Mammary epithelial cell (primary cell): ENCODE results near the gene EPB41L3.

Source experiments
- CTCF ChIP-seq, 2 donors: IDR thresholded peaks in 1 of 2; conservative IDR thresholded peaks in 1 of 2; 2 replicates each; pipeline ENCODE4 v1.5.1; 2011 to 2012; ENCODE audit warnings: inconsistent platforms in 2 of 2, low read length in 2 of 2, mild to moderate bottlenecking in 2 of 2, control low read depth in 1 of 2, low read depth in 1 of 2; ENCODE audit not compliant: insufficient read depth in 1 of 2; ENCODE audit errors: extremely low read depth in 1 of 2
- EZH2 ChIP-seq: IDR thresholded peaks from 2 replicates; pipeline ENCODE4 v1.6.1; 2012; ENCODE audit warnings: low read length, inconsistent platforms, borderline replicate concordance

- TF ChIP-seq CTCF (conservative IDR thresholded peaks at IDR 0.05 in 1 of 2, IDR thresholded peaks at IDR 0.05 in 1 of 2; ENCODE audit: extremely low read depth in 1 of 2, insufficient read depth in 1 of 2, low read depth in 1 of 2, low read length in 2 of 2) (no peak), EZH2 (no peak)
These were observed 52.9 kb downstream of the EPB41L3 start for GRCh38 chr18:5490753-5491480.
